Sigmoid colon (tissue), 3 donors: ENCODE measurements around the gene MRPL33.

Source experiments
- CTCF ChIP-seq, 4 experiments: fragments of 450-650 bp in 3 of 4; fragments of 200-600 bp in 1 of 4; IDR thresholded peaks; one replicate each; pipeline ENCODE4 v1.5.1; 2016 to 2019; ENCODE audit warnings: antibody characterized with exemption in 4 of 4, mild to moderate bottlenecking in 3 of 4, moderate library complexity in 2 of 4
- POLR2A ChIP-seq, 2 donors: fragments of 450-650 bp; IDR thresholded peaks; one replicate each; pipeline ENCODE4 v1.6.1; 2016; ENCODE audit warnings: antibody characterized with exemption in 2 of 2, mild to moderate bottlenecking in 2 of 2, moderate library complexity in 2 of 2

GRCh38 chr2:27747827-27748352 is 23.6 kb upstream of the MRPL33 start:
- no peak for TF ChIP-seq CTCF (IDR thresholded peaks at IDR 0.05)
- no peak for TF ChIP-seq POLR2A (IDR thresholded peaks at IDR 0.05)
